Activated T-helper 9 cell treated with anti-CD3 and anti-CD28 coated beads, Interleukin-2, amount 50 U/mL, for 16 hours (primary cell): ENCODE data around the gene NME3.
"Not testable (repeated sequence)": the region's sequence is repeated elsewhere in the genome, so short reads cannot be mapped to it uniquely, and the experiment has no call there.

Experiments used
- DNase-seq: peaks from one replicate; pipeline ENCODE4 v3.0.0-alpha.2; 2020; ENCODE audit warnings: low read depth

Gene NME3

DNA sequence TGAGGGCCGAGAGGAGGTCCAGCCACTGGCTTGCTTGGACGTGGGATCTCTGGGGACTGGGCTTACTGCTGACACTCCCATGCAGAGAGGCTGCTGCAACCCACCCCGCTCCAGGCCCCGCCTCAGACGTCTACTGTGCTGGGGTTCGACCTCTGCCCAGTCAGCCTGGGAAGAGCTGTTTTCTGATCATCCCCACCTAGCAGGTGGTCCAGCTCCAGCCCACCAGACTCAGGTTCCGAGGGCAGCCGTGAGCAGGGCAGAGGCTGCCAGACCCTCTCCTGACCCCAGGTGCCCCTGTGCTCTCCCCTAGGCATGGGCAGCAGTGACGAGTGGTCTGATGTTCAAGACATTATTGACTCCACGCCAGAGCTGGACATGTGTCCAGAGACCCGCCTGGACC, 23.4 kb downstream of the NME3 start:
- DNase-seq = no peak

DNA sequence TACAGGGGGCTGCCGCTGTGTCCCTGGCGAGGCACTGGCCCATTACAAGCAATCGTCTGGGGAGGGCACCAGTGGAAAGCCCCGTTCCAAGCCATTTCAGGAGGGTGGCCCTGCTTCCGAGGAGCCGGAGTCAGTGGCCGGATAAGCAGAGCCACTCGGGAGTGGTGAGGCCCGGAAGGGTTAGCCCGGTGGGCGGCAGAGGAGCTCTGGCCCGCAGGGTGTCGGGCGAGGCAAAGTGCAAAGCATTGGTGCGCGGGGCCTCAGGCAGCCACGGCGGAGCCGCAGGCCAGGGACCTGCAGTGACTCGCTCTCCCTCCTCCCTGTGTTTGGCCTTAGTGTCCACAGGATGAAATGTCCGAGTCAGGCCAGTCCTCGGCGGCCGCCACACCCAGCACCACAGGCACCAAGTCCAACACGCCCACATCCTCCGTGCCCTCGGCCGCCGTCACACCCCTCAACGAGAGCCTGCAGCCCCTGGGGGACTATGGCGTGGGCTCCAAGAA, 24.6 kb downstream of the NME3 start:
- no peak for DNase-seq

DNA sequence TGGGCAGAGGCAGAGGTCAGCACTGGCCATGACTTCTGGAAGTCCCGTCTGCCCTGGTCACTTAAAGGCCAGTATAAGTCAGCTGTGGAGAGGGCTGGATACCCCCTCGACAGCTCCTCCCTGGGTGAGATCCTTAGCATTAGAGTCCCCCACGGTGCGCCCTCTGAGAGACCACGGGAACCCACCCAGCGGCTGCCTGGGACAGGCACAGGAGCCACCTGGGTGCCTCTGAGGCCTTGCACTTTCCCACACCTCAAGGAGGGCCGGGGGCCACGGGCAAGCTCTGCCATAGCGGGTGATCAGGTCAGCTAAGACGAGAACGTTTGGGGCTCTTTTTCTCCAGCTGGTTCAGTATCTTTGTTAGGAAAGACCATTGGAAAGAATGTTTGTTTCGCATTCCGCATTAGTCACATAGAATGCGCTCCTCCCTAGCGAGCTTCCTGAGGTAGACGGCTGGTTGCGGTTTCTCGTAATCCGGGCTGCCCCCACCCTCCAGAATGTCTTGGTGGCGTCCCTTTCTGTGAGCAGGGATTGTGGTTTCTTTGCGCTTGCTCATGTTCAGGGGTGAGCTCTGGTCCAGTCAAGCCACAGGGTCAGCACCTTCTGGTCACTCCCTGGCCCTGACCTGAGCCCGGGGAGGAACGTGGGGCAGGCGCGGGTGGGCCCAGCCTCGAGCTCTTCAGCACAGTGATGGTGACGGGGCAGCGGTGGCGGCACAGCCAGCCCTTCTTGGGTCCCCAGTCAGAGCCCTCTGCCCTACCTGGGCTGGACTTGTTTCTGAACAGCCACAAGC, 25.2 kb downstream of the NME3 start:
- DNase-seq = no peak

DNA sequence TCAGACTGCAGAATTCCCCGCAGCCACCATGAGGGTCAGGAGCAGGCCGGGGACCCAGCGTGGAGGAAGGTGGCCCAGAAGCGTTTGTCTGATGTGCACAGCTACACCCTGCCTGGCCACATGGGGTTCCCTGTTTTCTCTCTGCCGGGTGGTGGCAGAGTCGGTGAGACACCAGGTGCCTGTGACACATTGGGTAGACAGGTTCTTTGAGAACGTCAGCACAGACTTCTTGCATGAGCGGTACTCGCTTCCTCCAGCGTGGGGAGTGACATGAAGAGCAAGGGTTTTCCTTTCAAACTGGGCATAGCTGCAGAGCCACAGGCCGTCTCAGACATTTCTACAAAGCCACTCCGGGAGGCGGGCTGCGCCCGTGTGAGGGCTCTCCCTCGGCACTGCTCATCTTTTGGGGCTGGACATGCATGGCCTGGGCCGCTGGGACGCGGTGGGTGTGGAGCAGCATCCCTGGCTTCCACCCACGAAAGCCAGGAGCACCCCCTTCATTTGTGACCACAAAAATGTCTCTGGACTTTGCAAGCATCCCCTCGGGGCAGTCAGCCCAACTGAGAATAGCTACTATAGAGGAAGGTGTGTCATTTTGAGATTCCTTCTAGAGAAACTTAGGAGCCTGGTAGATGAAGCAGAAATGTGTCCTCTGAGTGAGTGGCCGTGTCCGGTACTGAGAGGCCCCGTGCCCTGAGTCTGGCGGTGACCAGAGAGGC, 26.0 kb downstream of the NME3 start:
- no peak for DNase-seq

DNA sequence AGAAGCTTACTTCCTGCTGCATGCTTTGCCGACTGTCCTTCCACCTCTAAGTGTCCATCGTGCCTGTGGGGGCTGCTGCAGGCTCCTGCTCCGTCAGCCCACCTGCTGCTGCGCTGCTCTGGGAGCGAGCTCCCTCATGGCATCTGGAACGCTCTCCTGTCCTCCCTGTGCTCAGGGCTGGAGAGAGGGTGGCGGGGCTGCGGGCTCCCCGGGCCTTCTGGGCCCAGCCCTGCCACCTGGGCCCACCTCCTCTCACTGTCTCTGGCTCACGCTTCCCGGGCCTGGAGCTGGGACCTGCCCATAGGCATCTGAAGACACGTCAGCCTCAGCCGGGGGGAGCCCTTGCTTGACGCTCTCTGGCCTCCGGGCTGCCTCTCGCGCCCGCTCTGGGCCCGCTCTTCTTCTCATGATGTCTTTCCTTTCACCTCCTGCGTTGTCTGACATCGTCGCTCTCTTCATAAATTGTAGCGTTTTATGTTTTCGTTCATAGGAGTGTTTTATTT, 27.0 kb downstream of the NME3 start:
- no peak for DNase-seq

DNA sequence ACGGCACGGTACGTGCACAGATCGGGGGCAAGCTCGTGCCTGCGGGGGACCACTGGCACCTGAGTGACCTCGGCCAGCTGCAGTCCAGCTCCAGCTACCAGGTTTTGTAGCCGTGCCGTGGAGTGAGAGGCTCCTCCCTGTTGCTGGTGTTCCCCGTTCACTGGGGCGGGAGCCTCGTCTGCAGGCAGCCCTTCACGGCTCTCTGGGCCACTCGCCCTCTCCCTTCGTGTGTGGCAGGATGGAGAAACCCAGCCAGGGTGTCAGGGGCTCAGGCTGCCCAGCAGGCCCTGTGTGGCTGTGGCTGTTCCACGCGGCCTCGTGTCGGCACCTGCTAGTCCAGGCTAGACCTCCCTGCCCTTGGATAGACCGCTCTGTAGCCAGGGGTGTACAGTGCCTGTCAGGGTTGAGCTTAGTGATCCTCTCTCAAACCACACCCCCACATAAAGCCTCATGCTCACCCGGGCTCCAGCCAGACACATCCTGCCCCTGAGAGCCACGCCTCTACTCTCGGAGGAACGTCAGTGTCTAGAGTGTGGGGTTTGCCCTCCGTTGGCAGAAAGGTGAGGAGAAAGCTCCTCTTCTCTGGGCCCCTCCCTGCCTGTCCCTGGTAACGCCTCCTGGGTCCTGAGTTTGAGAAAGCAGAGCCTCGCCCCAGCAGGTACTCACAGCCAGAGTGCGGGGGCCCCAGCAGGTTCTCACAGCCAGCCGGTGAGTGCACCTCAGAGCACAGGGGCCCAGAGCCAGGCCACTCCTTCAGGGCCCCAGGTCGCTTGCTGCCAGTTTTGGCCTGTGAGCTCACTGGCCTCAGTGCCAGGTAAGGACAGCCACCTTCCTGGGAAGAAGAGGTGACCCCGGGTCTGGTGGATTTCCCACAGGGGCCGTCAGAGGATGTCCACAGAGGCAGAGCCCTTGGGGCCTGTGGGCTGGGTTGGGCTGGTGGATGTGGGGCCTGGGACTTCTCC, 27.7 kb downstream of the NME3 start:
- DNase-seq = no peak

DNA sequence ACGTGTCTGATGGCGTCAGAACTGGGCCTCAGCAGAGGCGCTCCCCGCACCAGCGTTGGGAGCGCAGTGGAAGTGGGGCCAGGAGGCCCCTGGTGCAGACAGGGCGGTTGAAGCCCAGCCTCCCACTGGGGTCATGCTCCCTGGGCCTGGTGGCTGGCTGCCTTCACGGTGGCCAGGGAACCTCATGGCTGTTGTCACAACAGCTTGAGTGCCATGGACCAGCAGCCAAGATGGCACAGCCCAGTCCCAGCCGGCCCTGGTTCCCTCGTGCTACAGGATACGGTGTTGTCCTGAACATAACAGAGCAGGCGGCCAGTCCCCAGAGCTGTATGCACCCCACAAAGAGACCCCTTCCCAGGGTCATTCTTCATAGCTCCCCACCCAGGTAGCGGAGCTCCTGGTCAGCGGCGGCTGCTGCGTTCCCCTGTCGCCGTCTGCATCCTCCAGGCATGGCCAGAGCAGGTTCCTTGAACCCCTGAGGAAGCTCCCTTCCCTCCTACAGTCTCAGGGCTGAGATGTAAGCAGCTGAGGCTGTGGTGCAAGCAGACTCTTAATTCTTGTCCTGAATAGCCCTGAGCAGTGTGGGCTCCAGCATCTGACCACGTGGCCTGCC, 29.7 kb downstream of the NME3 start:
- no peak for DNase-seq

DNA sequence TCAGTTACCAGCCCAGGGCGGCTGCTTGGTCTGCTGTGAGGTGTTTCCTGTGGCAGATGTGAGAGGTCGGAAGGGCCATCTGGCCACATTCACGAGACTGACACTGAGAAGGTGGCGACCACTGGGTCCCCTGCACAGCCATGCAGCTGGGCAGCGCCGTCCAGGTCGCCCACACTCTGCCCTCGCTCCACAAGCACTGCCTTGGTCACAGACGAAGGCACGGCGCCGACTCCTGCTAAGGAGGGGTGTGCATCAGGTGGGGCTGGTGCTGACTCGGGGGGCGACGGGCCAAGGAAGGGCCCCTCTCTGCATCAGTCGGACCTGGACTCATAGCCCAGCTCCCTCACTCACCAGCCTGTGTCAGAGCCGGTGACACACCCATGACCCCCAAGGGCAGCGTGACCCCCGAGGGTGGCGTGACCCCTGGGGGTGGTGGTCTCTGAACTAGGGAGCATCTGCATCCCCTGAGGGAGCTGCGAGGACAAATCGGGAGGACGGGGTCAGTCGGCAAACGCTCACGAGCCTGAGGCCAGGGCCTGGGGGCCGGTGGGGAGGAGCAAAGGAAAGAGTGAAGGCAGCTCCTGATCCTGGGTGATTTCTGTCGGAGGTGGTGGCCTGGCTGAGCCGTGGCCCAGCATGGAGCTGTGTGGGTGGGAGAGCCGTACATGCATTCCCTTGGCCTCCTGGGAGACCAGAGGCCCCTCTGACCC, 30.4 kb downstream of the NME3 start:
- no peak for DNase-seq

DNA sequence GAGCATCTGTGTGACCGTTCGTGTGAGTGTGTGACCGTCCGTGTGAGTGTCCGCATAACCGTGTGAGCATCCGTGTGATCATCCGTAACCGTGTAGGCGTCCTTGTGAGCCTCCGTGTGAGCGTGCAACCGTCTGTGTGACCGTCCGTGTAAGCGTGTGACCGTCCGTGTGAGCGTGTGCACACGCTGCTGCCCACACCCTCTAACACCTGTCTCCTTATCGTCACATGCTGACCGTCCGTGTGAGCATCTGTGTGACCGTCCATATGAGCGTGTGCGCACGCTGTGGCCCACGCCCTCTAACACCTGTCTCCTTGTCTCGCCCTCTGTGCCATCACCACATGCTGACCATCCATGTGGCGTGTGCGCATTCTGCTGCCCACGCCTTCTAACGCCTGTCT, 31.1 kb downstream of the NME3 start:
- DNase-seq = no peak

DNA sequence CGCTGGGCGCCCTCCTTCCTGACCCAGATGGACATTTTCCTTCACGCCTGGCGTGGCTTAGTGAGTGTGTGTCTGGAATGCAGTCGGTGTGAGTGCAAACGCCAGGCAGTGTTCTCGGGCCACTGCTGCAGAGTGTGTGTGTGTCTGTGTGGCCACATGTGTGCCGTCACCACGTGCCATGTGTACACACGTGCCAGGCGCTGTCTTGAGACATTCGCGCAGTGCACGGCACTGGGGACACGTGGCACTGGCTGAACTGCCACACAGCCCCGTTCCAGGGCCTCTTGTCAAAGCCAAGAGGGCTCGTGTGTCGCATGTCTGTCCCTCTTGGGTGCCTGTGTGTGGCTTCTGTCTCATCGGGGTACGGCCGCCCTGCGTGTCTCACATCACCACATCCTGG, 36.5 kb downstream of the NME3 start:
- DNase-seq = no peak

DNA sequence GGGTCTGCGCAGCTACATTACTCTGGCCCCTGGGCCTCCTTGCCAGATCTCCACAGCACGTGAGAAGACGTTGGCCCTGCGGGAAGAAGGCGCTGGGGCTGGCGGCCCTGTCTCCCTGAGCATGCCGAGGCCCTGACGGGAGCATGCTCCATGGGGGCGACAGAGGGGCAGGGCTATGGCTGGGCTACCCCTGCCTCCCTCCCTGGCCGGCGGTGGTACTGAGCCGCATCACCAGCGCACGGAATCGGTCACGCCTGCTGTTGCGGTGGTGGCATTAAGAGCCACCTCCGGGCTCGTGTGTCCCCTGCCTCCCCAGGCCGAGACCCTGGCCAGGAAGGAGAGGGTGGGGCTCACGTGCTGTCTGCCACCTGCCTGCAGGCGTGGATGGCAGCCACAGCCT, 37.2 kb downstream of the NME3 start:
- DNase-seq = no peak

DNA sequence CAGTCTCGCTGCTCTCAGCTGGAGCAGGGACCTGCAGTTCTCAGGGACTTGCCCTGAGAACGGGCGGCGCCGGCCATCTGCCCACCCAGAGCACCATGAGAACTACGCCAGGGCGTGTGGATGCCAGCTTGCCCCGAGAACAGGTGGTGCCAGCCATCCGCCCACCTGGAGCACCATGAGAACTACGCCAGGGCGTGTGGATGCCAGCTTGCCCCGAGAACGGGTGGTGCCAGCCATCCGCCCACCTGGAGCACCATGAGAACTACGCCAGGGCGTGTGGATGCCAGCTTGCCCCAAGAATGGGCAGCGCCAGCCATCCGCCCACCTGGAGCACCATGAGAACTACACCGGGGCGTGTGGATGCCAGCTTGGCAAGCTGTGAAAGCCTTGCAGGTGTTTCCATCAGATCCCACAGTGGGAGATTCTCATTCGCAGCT, 38.8 kb downstream of the NME3 start:
- not testable (repeated sequence) for DNase-seq

DNA sequence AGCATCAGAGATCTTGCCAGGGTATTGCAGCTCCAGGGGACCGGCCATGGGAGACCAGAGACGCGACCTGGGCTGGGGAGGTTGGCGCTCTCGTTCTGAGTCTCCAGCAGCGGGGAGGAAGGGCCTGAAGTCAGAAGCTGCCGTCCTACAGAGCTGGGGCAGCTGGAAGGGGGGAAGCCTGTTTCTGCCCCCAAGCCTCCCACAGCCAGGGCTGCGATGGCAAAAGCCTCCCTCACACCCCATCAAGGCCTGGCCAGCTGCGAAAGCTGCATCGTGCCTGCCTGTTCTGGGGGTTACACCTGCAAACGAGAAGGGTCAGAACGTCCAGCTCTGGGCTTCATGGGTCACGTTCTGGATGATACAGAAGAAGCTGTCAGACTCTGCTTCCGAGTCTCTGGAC, 39.3 kb downstream of the NME3 start:
- DNase-seq = no peak

DNA sequence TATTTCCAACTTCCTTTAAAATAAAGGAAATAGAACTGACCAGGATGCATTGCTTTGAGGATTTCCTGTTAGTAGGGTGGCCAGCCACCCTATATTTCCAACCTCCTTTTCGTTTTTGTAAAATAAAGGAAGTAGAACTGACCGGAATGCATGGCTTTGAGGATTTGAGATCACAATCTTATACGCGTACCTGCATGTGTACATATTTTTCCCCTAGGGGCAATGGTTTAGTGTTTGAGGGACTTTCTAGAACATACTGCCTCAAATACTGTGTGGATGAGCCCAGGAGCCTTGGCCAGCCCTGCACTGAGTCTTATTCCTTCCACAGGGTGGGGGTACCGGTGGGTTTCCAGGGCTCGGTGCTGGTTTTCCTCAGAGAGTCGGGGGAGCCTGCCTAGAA, 39.7 kb downstream of the NME3 start:
- DNase-seq = no peak

DNA sequence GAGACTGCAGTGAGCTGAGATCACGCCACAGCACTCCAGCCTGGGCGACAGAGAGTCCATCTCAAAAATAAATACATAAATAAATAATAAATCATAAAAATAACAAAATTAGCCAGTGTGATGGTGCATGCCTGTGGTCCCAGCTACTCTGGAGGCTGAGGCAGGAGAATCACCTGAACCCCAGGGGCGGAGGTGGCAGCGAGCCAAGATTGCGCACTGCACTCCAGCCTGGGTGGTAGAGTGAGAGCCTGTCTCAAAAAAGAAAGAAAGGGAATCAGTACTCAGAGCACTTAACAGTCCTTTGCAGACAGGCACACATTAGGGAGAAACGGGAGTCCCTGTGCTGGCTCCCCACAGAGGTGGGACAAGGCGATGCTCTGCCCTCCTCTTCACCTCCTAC, 40.3 kb downstream of the NME3 start:
- DNase-seq = no peak

DNA sequence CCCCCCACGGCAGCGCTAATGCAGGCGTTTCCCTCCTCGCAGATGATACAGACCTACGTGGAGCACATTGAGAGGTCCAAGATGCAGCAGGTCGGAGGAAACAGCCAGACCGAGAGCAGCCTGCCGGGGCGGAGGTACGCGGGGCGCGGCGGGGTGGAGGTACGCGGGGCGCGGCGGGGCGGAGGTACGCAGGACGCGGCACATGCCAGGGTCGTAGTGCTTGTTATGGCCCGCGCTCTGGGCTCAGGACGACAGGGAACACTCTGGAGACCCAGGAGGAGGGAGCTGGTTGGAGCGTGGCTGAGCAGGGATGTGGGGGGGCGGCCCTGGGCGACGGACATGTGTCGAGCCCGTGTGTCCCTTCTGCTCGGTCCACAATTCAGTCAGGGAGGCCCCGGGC, 41.9 kb downstream of the NME3 start:
- no peak for DNase-seq

DNA sequence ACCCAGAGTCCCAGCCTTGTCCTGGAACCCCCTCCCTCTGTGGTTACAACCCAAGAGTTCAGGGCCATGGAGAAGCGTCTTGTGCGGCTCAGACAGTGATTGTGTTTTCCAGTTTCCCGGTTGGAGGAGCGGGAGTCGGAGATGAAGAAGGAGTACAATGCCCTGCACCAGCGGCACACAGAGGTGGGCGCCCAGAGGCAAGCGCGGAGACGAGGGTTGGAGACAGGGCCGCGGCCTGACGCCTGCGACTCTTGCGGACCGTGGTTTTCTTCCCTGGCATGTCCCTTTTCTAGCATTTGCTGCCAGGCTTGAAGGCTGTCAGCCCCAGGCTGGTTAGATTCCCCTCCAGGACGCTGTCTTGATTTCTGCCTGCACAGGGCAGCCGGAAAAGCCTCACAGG, 42.3 kb downstream of the NME3 start:
- no peak for DNase-seq

DNA sequence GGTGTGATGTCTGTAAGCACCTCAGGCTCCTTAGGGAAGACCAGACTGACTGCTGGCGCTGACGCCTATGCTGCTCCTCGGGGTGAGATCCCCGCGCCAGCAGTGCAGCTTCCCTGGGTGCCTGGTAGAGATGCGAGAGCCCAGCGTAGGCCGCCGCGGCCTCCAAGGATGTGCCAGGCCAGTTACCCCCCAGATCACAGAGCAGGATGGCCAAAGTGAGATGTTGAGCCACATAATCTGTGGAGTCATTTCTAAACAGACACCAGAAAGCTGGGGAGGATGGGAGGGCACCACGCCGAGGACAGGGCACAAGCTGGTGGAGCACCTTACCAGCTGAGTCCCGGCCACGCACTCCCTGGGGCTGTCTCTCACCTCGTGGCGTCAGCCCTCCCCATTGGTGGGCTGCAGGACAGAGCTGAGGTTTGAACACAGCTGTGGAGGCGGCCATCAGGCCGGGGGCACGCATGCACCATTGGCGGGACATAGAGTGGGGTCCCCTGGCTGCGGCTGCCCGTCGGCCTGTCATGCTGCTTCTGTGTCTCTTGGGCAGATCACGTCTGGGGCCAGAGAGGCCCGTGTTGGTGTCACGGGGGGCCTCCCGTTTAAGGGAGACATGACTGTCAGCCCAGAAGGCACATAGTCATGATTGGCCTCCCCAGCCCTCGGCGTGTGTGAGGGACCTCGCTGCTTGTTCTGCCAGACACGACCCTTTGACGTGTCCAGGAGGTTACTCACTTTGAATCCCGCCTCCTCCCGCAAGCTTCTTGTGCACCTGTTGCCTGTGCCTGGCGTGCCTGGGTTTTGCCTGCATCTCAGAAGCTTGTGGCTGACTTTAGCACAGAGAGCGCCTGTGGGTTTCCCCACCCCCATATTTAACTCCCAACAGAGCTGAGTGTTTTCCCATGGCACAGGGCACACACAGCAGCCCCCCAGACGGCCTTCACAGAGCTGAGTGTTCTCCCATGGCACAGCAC, 43.4 kb downstream of the NME3 start:
- DNase-seq = no peak

DNA sequence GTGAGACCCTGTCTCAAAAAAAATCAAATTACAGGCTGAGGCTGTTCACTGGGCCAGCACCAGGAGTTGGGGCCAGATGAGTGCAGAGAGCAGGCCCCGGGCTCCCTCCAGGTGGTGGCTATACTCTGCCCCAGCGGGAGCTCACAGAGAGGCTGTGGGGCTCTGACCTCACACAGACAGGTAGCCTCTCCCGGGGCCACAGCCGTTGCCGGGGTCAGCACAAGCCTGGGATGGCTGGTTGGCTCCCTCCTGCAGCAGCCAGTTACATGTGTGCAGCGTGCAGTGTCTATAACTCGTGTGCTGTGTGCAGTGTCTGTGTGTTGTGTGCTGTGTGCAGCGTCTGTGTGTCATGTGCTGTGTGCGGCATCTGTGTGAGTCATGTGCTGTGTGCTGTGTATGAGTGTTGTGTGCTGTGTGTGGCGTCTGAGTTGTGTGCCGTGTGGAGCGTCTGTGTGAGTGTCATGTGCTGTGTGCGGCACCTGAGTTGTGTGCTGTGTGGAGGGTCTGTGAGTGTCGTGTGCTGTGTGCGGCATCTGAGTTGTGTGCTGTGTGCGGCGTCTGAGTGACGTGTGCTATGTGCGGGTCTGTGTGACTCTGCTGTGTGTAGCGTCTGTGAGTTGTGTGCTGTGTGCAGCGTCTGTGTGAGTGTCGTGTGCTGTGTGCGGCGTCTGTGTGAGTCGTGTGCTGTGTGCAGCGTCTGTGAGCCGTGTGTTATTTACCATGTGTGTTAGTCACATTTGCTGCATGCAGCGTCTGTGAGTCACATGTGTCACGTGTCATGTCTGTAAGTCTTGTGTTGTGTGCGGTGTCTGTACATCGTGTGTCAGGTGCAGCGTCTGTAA, 44.5 kb downstream of the NME3 start:
- no peak for DNase-seq
